Tibial nerve (tissue), 4 donors: ENCODE measurements around the gene SLIT1.

Experiments used
- CTCF ChIP-seq, 5 experiments: fragments of 200-600 bp in 3 of 5; fragments of 450-650 bp in 2 of 5; sonication (generic) in 3 of 5; IDR thresholded peaks; one replicate each; pipeline ENCODE4 v1.5.1; 2016 to 2019; ENCODE audit warnings: antibody characterized with exemption in 5 of 5, mild to moderate bottlenecking in 3 of 5, moderate library complexity in 2 of 5
- EP300 ChIP-seq, 2 donors: sonication (generic); formaldehyde crosslinking; IDR thresholded peaks; one replicate each; pipeline ENCODE4 v1.6.1; 2017; ENCODE audit warnings: antibody characterized with exemption in 2 of 2, mild to moderate bottlenecking in 1 of 2
- POLR2A ChIP-seq, 2 donors: fragments of 450-650 bp; IDR thresholded peaks; one replicate each; pipeline ENCODE4 v1.6.1; 2017; ENCODE audit warnings: antibody characterized with exemption in 2 of 2, mild to moderate bottlenecking in 2 of 2, moderate library complexity in 2 of 2

- TF ChIP-seq POLR2A (IDR thresholded peaks at IDR 0.05) (no peak), CTCF (IDR thresholded peaks at IDR 0.05) (no peak), EP300 (IDR thresholded peaks at IDR 0.05) (no peak)
These were observed 119.8 kb downstream of the SLIT1 start for GRCh38 chr10:97065686-97066660.
